Breast epithelium (tissue), 4 donors: Measurements from ENCODE around the gene RARRES2. TPM values are rescaled to one million over a fixed set of nuclear protein-coding genes. Genes with fewer than 3 reads are reported as not detected.
A peak's percentile ranks its signal among the peaks of the same experiment; 100 is the strongest.

Source experiments
- DNase-seq, 2 donors: peaks; one replicate each; pipeline ENCODE4 v3.0.0-alpha.2; 2019; ENCODE audit warnings: low spot score in 2 of 2
- H3K27ac ChIP-seq, 2 donors: fragments of 200-600 bp; sonication (generic) in 1 of 2; one replicate each; pipeline ENCODE4 v1.5.1; 2016 to 2019; ENCODE audit warnings: mild to moderate bottlenecking in 1 of 2
- H3K27me3 ChIP-seq, 2 donors: fragments of 200-600 bp; sonication (generic) in 1 of 2; one replicate each; pipeline versions ENCODE4 v1.5.1 to v1.6.0; 2017 to 2019; ENCODE audit warnings: control low read depth in 1 of 2, mild to moderate bottlenecking in 1 of 2
- H3K36me3 ChIP-seq: fragments of 200-600 bp; one replicate; pipeline ENCODE4 v1.5.1; 2019
- H3K4me1 ChIP-seq, 2 donors: fragments of 200-600 bp; sonication (generic); one replicate each; pipeline ENCODE4 v1.5.1; 2016 to 2019; ENCODE audit warnings: control low read depth in 1 of 2
- H3K4me3 ChIP-seq, 3 donors: fragments of 200-600 bp; sonication (generic); 1 replicate in 2 of 3; 2 replicates in 1 of 3; pipeline ENCODE4 v1.5.1; 2016 to 2019; ENCODE audit warnings: mild to moderate bottlenecking in 3 of 3, moderate library complexity in 2 of 3
- H3K9me3 ChIP-seq, 2 donors: fragments of 200-600 bp; sonication (generic) in 1 of 2; one replicate each; pipeline ENCODE4 v1.5.1; 2016 to 2019; ENCODE audit warnings: control low read depth in 1 of 2
- POLR2A ChIP-seq: fragments of 450-650 bp; IDR thresholded peaks from one replicate; pipeline ENCODE4 v1.6.1; 2016; ENCODE audit warnings: antibody characterized with exemption, mild to moderate bottlenecking, moderate library complexity
- POLR2AphosphoS5 ChIP-seq, 3 donors: sonication (generic); formaldehyde crosslinking; IDR thresholded peaks; one replicate each; pipeline ENCODE4 v1.6.1; 2017; ENCODE audit warnings: antibody characterized with exemption in 3 of 3
- intact Hi-C: fragments of 100-400 bp; cut with DNase I; formaldehyde crosslinking; loops from one replicate; pipeline ENCODE4 v1.15.1; 2023; ENCODE audit warnings: low total_unique reads
- total RNA-seq, 3 donors: library from RNA; depleted of rRNA; stranded (reverse); fragments of >200 nt; gene quantifications; one replicate each; pipeline ENCODE4 v1.1.0, GENCODE V29; 2016
- TF ChIP-seq, protein P1 (sequence below), 3 donors: fragments of 450-650 bp; IDR thresholded peaks; one replicate each; pipeline ENCODE4 v1.5.1; 2016 to 2017; ENCODE audit warnings: antibody characterized with exemption in 3 of 3, mild to moderate bottlenecking in 3 of 3, moderate library complexity in 3 of 3

The RARRES2 gene
- total RNA-seq, 3 donors from 2014 or later, result 156 to 297 (median 267) TPM

GRCh38 chr7:150346922-150347321 lies 5.5 kb upstream of the RARRES2 start:
- TF ChIP-seq, protein P1, sequence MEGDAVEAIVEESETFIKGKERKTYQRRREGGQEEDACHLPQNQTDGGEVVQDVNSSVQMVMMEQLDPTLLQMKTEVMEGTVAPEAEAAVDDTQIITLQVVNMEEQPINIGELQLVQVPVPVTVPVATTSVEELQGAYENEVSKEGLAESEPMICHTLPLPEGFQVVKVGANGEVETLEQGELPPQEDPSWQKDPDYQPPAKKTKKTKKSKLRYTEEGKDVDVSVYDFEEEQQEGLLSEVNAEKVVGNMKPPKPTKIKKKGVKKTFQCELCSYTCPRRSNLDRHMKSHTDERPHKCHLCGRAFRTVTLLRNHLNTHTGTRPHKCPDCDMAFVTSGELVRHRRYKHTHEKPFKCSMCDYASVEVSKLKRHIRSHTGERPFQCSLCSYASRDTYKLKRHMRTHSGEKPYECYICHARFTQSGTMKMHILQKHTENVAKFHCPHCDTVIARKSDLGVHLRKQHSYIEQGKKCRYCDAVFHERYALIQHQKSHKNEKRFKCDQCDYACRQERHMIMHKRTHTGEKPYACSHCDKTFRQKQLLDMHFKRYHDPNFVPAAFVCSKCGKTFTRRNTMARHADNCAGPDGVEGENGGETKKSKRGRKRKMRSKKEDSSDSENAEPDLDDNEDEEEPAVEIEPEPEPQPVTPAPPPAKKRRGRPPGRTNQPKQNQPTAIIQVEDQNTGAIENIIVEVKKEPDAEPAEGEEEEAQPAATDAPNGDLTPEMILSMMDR (IDR thresholded peaks at IDR 0.05), result no peak
- TF ChIP-seq POLR2AphosphoS5 (IDR thresholded peaks at IDR 0.05), result no peak
- no peak for TF ChIP-seq POLR2A
- Histone ChIP-seq H3K27me3 (no peaks in the 10 kb centered on the region), H3K9me3 (peaks cover 0 to 6% of the 10 kb centered on the region in 2 donors), H3K4me3 (no peak overlapping the region), H3K4me1 (no peaks in the 10 kb centered on the region), H3K27ac (no peak overlapping the region), H3K36me3 (no peaks in the 10 kb centered on the region)
- intact Hi-C loops, result no loop called here
- no peak for DNase-seq

- DNase-seq, result no peak
- H3K9me3 ChIP-seq, result peaks cover 0 to 6% of the 10 kb centered on the region in 2 donors
- no peaks in the 10 kb centered on the region for H3K27me3 ChIP-seq
- TF ChIP-seq, protein P1 (IDR thresholded peaks at IDR 0.05), result no peak
- TF ChIP-seq POLR2AphosphoS5 (IDR thresholded peaks at IDR 0.05), result no peak
- no peak for TF ChIP-seq POLR2A
- peaks cover 0 to 5% of the 10 kb centered on the region in 2 donors for H3K4me1 ChIP-seq
- H3K36me3 ChIP-seq, result no peaks in the 10 kb centered on the region
- intact Hi-C loops, result no loop called here
- H3K27ac ChIP-seq, result no peak overlapping the region
- no peak overlapping the region for H3K4me3 ChIP-seq
Observed at GRCh38 chr7:150345012-150345411, 3.6 kb upstream of the RARRES2 start.

DNA sequence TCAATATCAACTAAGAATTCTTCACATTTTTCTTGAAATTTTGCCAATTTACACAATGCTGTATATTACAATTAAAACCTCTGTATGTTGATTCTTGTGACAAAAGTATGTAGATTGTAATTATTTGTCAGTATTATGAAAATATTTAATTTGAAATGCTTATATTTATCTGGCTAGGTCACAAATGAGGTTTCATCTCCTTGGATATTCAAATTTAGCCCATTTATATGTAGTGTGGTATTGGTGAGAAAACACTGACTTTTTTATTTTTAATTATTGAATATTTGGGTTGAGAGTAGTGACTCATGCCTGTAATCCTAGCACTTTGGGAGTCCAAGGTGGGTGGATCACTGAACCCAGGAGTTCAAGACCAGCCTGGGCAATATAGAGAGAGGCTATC lies 2.9 kb upstream of the RARRES2 start:
- intact Hi-C loops, result no loop called here
- TF ChIP-seq POLR2A, result no peak
- no peak for TF ChIP-seq POLR2AphosphoS5 (IDR thresholded peaks at IDR 0.05)
- TF ChIP-seq, protein P1 (IDR thresholded peaks at IDR 0.05), result no peak
- Histone ChIP-seq H3K4me1 (peaks cover 0 to 12% of the 10 kb centered on the region in 2 donors), H3K27me3 (no peaks in the 10 kb centered on the region), H3K36me3 (no peaks in the 10 kb centered on the region), H3K4me3 (no peak overlapping the region), H3K27ac (no peak overlapping the region), H3K9me3 (peaks cover 0 to 6% of the 10 kb centered on the region in 2 donors)
- no peak for DNase-seq

GRCh38 chr7:150343225-150343624 lies 1.8 kb upstream of the RARRES2 start:
- Histone ChIP-seq H3K36me3 (no peaks in the 10 kb centered on the region), H3K27me3 (no peaks in the 10 kb centered on the region), H3K4me3 (no peak overlapping the region), H3K4me1 (peaks cover 0 to 12% of the 10 kb centered on the region in 2 donors), H3K27ac (no peak overlapping the region), H3K9me3 (peaks cover 0 to 6% of the 10 kb centered on the region in 2 donors)
- intact Hi-C loops, result no loop called here
- no peak for DNase-seq
- TF ChIP-seq, protein P1 (IDR thresholded peaks at IDR 0.05), result no peak
- TF ChIP-seq POLR2AphosphoS5 (IDR thresholded peaks at IDR 0.05) (no peak), POLR2A (no peak)

DNA sequence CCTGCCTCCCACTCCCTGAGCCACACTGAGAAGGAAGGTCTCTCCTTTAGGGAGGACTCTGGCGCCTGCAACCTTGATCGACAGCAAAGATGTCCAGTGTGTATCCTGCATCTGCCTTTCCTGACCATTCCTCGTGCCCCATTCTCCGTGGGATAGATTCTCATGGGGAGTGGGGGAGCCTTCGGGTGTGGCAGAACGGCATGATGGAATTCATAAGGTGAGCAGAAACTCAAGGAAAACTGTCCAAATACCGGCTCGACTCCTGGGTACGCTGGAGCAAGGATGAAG lies 636 bp upstream of the RARRES2 start:
- Histone ChIP-seq H3K4me1 (peaks cover 0 to 12% of the 10 kb centered on the region in 2 donors), H3K27ac (peak overlapping the region; percentile 29 to 94), H3K9me3 (peaks cover 0 to 6% of the 10 kb centered on the region in 2 donors), H3K4me3 (peak overlapping the region in 2 of 3 donors; percentile 63 to 81), H3K36me3 (no peaks in the 10 kb centered on the region), H3K27me3 (no peaks in the 10 kb centered on the region)
- intact Hi-C loops, result no loop called here
- no peak for TF ChIP-seq POLR2A
- no peak for DNase-seq

GRCh38 chr7:150340875-150341262 lies 560 bp downstream of the RARRES2 start:
- no peak for DNase-seq
- Histone ChIP-seq H3K9me3 (peaks cover 0 to 6% of the 10 kb centered on the region in 2 donors), H3K36me3 (no peaks in the 10 kb centered on the region), H3K4me1 (peaks cover 0 to 13% of the 10 kb centered on the region in 2 donors), H3K4me3 (peak overlapping the region; percentile 49 to 81 (median 63)), H3K27me3 (no peaks in the 10 kb centered on the region), H3K27ac (peak overlapping the region; percentile 72 to 94)
- TF ChIP-seq POLR2AphosphoS5 (IDR thresholded peaks at IDR 0.05), result no peak
- TF ChIP-seq, protein P1 (IDR thresholded peaks at IDR 0.05), result no peak
- TF ChIP-seq POLR2A, result no peak
- intact Hi-C loops, result no loop called here
